ENCODE results near the gene IDH2. TPM values are rescaled to one million over a fixed set of nuclear protein-coding genes. Genes with fewer than 3 reads are reported as not detected.

IDH2 gene
- total and polyA plus RNA-seq, 2 of the 13 experiments (the other 11 are each of a cell fraction or from before 2014, with no cell fraction given), result 121 to 145 TPM

DNA sequence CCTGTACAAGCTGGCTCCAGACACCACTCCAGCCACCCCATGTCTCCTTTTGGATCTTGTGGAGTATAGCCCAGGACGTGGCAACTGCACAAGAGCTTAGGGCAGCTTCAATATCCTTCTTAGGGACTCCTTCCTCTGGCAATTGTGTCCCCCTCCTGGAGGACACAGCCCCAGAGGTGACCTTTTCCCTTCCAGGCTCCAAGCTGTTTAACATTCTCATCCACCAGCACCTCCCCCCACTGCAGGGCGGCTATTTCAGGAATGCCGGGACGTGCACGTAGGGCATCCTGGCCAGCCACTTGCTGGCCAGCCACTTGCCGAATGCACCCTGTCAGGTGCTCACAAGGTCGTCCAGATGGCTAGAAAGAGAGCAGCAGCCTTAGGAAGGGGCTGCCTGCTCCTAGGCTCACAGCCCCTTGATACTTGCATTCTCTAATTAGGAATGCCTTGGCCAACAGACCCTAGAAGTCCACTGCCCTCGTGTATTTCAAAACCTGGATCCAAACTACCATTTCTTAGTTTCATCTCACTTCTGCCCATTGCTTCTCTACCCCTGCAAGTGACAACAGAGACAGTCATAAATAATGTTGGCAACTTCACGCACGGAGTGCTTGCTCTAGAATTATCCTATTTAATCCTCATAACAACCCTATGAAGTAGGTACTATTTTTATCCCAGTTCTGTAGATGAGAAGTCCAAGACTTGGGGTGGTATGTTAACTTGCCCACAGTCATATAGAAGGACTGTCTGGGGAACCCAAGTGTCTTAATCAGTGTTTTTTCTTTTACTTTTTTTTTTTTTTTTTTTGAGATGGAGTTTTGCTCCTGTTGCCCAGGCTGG is 24.5 kb upstream of the IDH2 start (continued):
- TF ChIP-seq GLMP (CRISPR knock-in tag; IDR thresholded peaks at IDR 0.05; ENCODE audit: borderline replicate concordance) (no peak), ZNF546 (CRISPR knock-in tag; conservative IDR thresholded peaks at IDR 0.05) (no peak), POLR2A (IDR thresholded peaks at IDR 0.05; ENCODE audit: insufficient read depth in 1 of 2, low read depth in 2 of 2, low read length in 2 of 2) (no peak), NFAT5 (CRISPR knock-in tag; IDR thresholded peaks at IDR 0.05) (0 out of 2 replicates have a peak, but pooled peaks have one; percentile 45), ISL2 (CRISPR knock-in tag; IDR thresholded peaks at IDR 0.05) (peak; percentile 63), ZBTB39 (CRISPR knock-in tag; IDR thresholded peaks at IDR 0.05) (no peak), ZNF18 (CRISPR knock-in tag; IDR thresholded peaks at IDR 0.05; ENCODE audit: insufficient replicate concordance) (no peak), ARID5B (CRISPR knock-in tag; IDR thresholded peaks at IDR 0.05) (peak; percentile 87), ZNF556 (CRISPR knock-in tag; IDR thresholded peaks at IDR 0.05; ENCODE audit: borderline replicate concordance) (no peak), ESRRA (CRISPR knock-in tag; IDR thresholded peaks at IDR 0.05; ENCODE audit: low read depth) (peak; percentile 87), ZNF550 (CRISPR knock-in tag; IDR thresholded peaks at IDR 0.05; ENCODE audit: borderline replicate concordance) (no peak)
- TF ChIP-seq, protein P1, sequence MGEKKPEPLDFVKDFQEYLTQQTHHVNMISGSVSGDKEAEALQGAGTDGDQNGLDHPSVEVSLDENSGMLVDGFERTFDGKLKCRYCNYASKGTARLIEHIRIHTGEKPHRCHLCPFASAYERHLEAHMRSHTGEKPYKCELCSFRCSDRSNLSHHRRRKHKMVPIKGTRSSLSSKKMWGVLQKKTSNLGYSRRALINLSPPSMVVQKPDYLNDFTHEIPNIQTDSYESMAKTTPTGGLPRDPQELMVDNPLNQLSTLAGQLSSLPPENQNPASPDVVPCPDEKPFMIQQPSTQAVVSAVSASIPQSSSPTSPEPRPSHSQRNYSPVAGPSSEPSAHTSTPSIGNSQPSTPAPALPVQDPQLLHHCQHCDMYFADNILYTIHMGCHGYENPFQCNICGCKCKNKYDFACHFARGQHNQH (CRISPR knock-in tag; IDR thresholded peaks at IDR 0.05), result peak; percentile 33; the same call in 1 of the 2 replicates
